ENCODE data around the gene PNRC2.
A peak's percentile ranks its signal among the peaks of the same experiment; 100 is the strongest.

The PNRC2 gene

DNA sequence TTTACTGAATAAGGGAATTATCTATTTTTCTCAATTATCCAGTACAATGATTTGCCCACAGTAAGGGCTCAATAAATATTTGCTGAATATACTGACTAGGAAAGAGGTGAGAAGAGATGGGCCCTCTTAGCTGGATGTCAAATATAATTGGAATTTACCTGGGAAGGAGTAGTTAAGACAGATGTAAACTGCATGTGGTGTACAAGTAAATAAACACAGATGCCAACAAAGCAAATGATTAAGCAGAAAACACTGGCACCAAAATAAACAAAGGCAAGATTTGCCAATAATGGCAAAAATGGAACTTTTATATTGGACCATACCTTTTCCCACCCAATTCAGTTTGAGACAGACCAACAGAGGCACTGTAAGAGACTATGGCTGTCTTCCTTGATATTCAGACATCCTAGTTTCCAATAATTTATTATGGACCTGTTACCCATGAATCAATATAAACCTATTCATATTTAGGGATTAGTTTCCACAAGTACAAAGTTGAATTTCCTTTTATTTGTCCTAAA is 7.4 kb downstream of the PNRC2 start:
- Histone ChIP-seq H3K9me3 (no peaks in the 10 kb centered on the region), H3K27me3 (no peaks in the 10 kb centered on the region), H3K4me1 (no peaks in the 10 kb centered on the region; the same call in 1 of the 2 replicates), H3K36me3 (peaks cover 36% of the 10 kb centered on the region), H3K4me3 (ENCODE audit: low read depth, low read length) (no peak overlapping the region)
- TF ChIP-seq, protein P1, sequence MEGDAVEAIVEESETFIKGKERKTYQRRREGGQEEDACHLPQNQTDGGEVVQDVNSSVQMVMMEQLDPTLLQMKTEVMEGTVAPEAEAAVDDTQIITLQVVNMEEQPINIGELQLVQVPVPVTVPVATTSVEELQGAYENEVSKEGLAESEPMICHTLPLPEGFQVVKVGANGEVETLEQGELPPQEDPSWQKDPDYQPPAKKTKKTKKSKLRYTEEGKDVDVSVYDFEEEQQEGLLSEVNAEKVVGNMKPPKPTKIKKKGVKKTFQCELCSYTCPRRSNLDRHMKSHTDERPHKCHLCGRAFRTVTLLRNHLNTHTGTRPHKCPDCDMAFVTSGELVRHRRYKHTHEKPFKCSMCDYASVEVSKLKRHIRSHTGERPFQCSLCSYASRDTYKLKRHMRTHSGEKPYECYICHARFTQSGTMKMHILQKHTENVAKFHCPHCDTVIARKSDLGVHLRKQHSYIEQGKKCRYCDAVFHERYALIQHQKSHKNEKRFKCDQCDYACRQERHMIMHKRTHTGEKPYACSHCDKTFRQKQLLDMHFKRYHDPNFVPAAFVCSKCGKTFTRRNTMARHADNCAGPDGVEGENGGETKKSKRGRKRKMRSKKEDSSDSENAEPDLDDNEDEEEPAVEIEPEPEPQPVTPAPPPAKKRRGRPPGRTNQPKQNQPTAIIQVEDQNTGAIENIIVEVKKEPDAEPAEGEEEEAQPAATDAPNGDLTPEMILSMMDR (IDR thresholded peaks at IDR 0.05; ENCODE audit: low read depth, low read length), result no peak
- DNase-seq, result no peak

DNA sequence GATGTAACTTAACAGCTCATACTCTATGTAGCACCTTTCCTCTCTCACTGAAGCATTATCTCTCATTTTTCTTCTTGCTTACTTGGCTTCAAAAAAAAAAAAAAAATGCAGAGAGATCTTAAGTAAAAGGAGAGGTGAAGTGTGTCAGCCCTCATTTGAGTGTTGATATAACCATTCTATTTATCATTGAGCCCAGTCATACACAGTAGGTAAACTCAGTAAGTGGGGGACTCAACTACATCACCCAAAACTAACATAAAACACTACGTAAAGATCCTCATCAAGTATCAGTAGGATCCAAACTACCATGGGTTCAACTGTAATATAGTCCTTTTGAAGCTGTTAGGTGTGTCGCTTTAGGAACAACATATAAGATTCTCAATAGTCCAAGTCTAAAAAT is 8.2 kb downstream of the PNRC2 start:
- Histone ChIP-seq H3K4me3 (ENCODE audit: low read depth, low read length) (no peak overlapping the region), H3K27me3 (no peaks in the 10 kb centered on the region), H3K4me1 (no peaks in the 10 kb centered on the region; the same call in 1 of the 2 replicates), H3K9me3 (no peaks in the 10 kb centered on the region), H3K36me3 (peaks cover 37% of the 10 kb centered on the region)
- DNase-seq, result no peak
- TF ChIP-seq, protein P1 (IDR thresholded peaks at IDR 0.05; ENCODE audit: low read depth, low read length), result no peak

DNA sequence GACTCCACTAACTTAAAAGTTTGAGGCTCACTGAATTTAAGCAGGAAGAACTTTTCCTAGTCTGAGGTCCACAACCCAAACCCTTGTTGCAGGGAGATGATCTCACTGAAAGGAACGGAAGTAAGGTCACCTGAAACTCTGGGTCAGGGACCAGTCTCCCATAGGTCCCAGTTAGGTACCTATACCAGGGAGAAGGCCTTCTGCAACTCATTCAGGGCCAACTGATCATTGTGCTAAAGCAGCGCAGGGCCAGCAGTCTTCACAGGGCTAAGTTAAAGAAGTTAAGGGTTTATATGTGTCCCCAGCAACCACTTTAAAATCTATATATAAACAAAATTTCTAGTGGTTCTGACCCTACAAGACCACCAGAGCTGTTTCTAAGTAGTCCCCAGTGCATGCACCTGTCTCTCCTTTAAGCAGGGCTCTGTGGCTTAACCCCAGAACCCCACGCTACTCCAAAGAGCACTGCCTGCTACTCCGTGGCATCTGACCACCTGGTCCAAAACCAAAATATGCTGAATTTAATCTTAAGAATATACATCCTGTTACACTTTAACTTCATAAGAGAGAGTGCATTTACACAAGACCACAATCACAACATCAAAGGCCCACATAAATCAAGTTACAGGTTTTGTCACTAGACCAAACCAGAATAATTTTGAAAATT is 17.7 kb downstream of the PNRC2 start:
- Histone ChIP-seq H3K36me3 (peaks cover 22% of the 10 kb centered on the region), H3K4me1 (peaks cover 4% of the 10 kb centered on the region), H3K9me3 (no peaks in the 10 kb centered on the region), H3K4me3 (ENCODE audit: low read depth, low read length) (peak overlapping the region; percentile 14; the same call in 1 of the 2 replicates), H3K27me3 (no peaks in the 10 kb centered on the region)
- TF ChIP-seq, protein P1 (IDR thresholded peaks at IDR 0.05; ENCODE audit: low read depth, low read length), result no peak
- DNase-seq, result no peak

DNA sequence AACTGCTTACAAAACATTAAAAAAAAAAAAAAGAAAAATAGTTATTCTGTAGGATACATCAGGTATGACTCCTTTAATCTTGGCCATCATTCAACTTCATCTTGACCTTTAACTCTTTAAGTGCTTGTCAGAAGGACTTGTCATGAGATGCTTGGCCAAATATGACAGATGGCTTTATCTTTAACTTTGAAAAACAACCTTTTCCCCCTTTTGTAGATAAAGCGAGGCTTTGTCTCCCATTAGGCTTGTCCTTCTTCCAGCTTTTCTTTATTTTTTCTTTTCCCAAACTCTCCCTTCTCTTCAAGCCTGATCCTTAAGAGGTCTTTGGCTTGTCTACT is 18.2 kb downstream of the PNRC2 start:
- Histone ChIP-seq H3K4me3 (ENCODE audit: low read depth, low read length) (peak overlapping the region; percentile 84), H3K9me3 (no peaks in the 10 kb centered on the region), H3K4me1 (peaks cover 4% of the 10 kb centered on the region), H3K36me3 (peaks cover 21% of the 10 kb centered on the region), H3K27me3 (no peaks in the 10 kb centered on the region)
- TF ChIP-seq, protein P1 (IDR thresholded peaks at IDR 0.05; ENCODE audit: low read depth, low read length), result no peak
- no peak for DNase-seq

DNA sequence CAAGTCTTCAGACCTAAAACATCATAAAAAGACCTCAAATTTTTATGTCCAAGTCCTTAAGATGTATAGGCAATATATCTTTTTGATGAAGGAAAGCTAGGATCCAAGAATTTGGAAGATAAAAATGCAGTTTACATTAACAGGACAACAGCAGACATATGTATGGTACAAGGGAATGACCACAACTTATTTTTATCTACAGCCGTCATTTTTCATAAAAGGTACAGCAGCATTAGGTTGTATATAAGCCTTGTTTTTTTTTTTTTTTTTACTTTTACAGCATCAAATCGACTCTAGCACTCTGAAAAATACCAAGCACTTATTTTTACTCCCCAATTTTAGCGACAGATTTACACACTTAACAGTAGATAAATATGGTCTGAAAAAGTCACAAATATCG is 19.2 kb downstream of the PNRC2 start:
- H3K27me3 ChIP-seq, result no peaks in the 10 kb centered on the region
- TF ChIP-seq, protein P1 (IDR thresholded peaks at IDR 0.05; ENCODE audit: low read depth, low read length), result no peak
- H3K4me1 ChIP-seq, result peaks cover 4% of the 10 kb centered on the region
- H3K4me3 ChIP-seq (ENCODE audit: low read depth, low read length), result peak overlapping the region; percentile 84
- DNase-seq, result no peak
- H3K36me3 ChIP-seq, result peaks cover 13% of the 10 kb centered on the region
- no peaks in the 10 kb centered on the region for H3K9me3 ChIP-seq

DNA sequence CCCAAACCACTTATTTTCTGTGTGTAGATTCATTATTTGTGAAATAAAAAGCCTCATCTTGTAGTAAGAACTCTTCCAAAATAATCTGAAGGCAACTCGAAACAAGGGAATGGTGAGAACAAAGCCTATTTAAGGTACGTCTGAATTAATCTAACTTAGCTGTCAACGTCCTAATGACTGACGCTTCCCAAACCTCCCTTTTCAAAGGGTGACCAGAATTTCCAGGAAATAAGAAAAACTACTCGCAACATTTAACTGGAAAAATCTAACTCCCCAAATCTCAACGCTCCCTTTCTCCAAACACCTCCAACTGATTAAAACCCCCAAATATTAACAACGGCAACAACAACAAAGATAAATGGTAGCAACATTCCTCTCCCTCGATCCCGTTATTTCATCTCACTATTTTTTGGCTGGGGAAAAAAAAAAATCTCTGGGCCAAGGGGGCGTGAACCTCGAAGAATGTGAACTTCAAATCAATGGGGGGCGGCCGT is 19.8 kb downstream of the PNRC2 start:
- peaks cover 8% of the 10 kb centered on the region for H3K36me3 ChIP-seq
- no peaks in the 10 kb centered on the region for H3K9me3 ChIP-seq
- no peak for DNase-seq
- TF ChIP-seq, protein P1 (IDR thresholded peaks at IDR 0.05; ENCODE audit: low read depth, low read length), result no peak
- H3K4me3 ChIP-seq (ENCODE audit: low read depth, low read length), result peak overlapping the region; percentile 84
- no peaks in the 10 kb centered on the region for H3K27me3 ChIP-seq
- H3K4me1 ChIP-seq, result peaks cover 4% of the 10 kb centered on the region
